ENCODE data around the gene BBOF1.

- TF ChIP-seq CTCF (IDR thresholded peaks at IDR 0.05; ENCODE audit: insufficient read depth, low read length, poor library complexity, severe bottlenecking) (no peak), EZH2phosphoT487 (conservative IDR thresholded peaks at IDR 0.05; ENCODE audit: low read length) (no peak)
Measured at GRCh38 chr14:74077401-74077800, 58.3 kb downstream of the BBOF1 start.
